Measurements from ENCODE around the gene PDPK1.
"Not testable (repeated sequence)": the region's sequence is repeated elsewhere in the genome, so short reads cannot be mapped to it uniquely, and the experiment has no call there.

PDPK1 gene

GRCh38 chr16:2614761-2615191, 77.0 kb downstream of the PDPK1 start:
- DNase-seq (ENCODE audit: extremely low read depth, low read depth) = no peak
- H3K4me3 ChIP-seq (replicated peaks; ENCODE audit: low read depth, low read length) = no peak overlapping the region
- TF ChIP-seq, protein P1, sequence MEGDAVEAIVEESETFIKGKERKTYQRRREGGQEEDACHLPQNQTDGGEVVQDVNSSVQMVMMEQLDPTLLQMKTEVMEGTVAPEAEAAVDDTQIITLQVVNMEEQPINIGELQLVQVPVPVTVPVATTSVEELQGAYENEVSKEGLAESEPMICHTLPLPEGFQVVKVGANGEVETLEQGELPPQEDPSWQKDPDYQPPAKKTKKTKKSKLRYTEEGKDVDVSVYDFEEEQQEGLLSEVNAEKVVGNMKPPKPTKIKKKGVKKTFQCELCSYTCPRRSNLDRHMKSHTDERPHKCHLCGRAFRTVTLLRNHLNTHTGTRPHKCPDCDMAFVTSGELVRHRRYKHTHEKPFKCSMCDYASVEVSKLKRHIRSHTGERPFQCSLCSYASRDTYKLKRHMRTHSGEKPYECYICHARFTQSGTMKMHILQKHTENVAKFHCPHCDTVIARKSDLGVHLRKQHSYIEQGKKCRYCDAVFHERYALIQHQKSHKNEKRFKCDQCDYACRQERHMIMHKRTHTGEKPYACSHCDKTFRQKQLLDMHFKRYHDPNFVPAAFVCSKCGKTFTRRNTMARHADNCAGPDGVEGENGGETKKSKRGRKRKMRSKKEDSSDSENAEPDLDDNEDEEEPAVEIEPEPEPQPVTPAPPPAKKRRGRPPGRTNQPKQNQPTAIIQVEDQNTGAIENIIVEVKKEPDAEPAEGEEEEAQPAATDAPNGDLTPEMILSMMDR (IDR thresholded peaks at IDR 0.05; ENCODE audit: low read depth, low read length, missing control alignments) = no peak

GRCh38 chr16:2618964-2619363, 81.1 kb downstream of the PDPK1 start:
- H3K4me3 ChIP-seq (replicated peaks; ENCODE audit: low read depth, low read length); DNase-seq (ENCODE audit: extremely low read depth, low read depth): not testable (repeated sequence)

GRCh38 chr16:2619628-2620027, 81.8 kb downstream of the PDPK1 start:
- not testable (repeated sequence) for H3K4me3 ChIP-seq (replicated peaks; ENCODE audit: low read depth, low read length); DNase-seq (ENCODE audit: extremely low read depth, low read depth)

GRCh38 chr16:2620870-2621269, 83.0 kb downstream of the PDPK1 start:
- not testable (repeated sequence) for H3K4me3 ChIP-seq (replicated peaks; ENCODE audit: low read depth, low read length); DNase-seq (ENCODE audit: extremely low read depth, low read depth)

DNA sequence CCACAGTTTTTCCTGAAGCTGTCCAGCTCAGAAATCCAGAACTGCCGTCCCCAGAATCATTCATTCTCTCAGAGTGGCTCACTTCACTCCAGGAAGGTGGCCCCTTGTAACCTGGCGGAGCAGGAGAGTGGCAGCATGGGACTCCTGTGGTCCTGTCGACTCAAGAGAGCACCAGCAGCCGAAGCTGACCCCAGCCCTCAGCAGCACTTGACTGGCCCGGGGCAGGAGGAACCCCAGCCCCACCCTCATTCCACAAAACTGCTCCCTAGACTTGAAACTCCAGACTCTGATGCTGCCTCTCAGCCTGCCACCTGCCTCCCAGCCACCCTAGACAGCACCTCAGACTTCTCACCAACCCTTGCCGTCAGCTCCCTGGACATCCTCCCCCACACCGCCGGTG, 83.6 kb downstream of the PDPK1 start:
- DNase-seq (ENCODE audit: extremely low read depth, low read depth); H3K4me3 ChIP-seq (replicated peaks; ENCODE audit: low read depth, low read length): not testable (repeated sequence)

DNA sequence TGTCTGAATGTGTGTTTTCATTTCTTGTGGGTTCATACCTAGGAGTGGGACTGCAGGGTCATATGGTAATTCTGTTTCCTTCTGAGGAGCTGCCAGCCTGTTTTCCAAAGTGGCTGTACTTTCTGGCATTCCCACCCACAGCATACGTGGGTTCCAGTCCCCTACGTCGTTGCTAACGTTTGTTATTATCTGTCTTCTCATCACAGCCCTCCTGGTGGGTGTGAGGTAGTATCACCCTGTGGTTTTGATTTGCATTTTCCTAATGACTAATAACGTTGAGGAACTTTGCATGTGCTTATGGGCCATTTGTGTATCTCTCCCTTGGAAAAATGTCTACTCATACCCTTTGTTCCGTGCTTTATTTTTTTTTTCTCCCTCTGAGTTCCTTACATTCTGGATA, 89.3 kb downstream of the PDPK1 start:
- H3K4me3 ChIP-seq (replicated peaks; ENCODE audit: low read depth, low read length); DNase-seq (ENCODE audit: extremely low read depth, low read depth): not testable (repeated sequence)

DNA sequence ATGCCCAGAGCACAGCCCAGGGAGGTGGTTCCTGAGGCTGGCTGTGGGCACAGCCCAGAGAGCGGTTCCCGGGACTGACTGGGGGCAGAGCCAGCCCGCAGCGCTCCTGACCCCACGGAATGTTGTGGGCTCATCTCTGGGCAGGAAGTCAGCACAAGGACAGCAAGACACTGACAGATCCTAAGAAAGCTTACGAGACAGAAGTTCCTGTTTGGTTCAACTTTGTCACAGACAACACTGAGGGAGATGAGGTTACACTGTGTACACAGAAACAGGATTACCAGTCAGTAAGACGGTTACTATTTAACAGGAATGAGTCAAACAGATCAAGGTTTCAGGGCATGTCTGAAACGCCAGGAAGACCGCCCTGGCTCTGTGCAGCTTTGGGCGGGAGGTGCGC, 93.4 kb downstream of the PDPK1 start:
- H3K4me3 ChIP-seq (replicated peaks; ENCODE audit: low read depth, low read length); DNase-seq (ENCODE audit: extremely low read depth, low read depth): not testable (repeated sequence)

- not testable (repeated sequence) for H3K4me3 ChIP-seq (replicated peaks; ENCODE audit: low read depth, low read length)
Measured at GRCh38 chr16:2632291-2632690, 94.5 kb downstream of the PDPK1 start.

GRCh38 chr16:2639071-2639721, 101.4 kb downstream of the PDPK1 start:
- TF ChIP-seq, protein P1 (IDR thresholded peaks at IDR 0.05; ENCODE audit: low read depth, low read length, missing control alignments) = peak; percentile 5
- H3K4me3 ChIP-seq (replicated peaks; ENCODE audit: low read depth, low read length); DNase-seq (ENCODE audit: extremely low read depth, low read depth): not testable (repeated sequence)

More at GRCh38 chr16:2632291-2632690, 94.5 kb downstream of the PDPK1 start:
- not testable (repeated sequence) for DNase-seq (ENCODE audit: extremely low read depth, low read depth)

DNA sequence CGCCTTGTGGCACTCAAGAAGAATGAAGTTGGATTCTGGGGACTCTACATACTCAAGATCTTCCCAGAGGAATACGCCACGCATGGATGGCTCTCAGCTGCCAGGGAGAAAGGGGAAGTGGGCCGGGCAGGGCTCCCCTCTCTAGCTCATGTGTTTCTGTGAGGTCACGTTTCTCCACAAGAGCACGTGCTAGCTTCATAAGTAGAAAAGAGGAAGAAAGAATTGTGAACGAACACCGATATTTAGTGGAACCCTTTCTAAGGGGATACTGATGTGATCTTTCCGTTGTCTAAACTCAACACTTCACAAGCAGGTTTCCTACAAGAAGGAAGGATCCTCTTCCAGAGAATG, 101.9 kb downstream of the PDPK1 start:
- not testable (repeated sequence) for DNase-seq (ENCODE audit: extremely low read depth, low read depth); H3K4me3 ChIP-seq (replicated peaks; ENCODE audit: low read depth, low read length)

GRCh38 chr16:2642561-2642960, 104.7 kb downstream of the PDPK1 start:
- not testable (repeated sequence) for H3K4me3 ChIP-seq (replicated peaks; ENCODE audit: low read depth, low read length); DNase-seq (ENCODE audit: extremely low read depth, low read depth)

- not testable (repeated sequence) for DNase-seq (ENCODE audit: extremely low read depth, low read depth); H3K4me3 ChIP-seq (replicated peaks; ENCODE audit: low read depth, low read length)
Measured at GRCh38 chr16:2644754-2645453, 107.1 kb downstream of the PDPK1 start.

DNA sequence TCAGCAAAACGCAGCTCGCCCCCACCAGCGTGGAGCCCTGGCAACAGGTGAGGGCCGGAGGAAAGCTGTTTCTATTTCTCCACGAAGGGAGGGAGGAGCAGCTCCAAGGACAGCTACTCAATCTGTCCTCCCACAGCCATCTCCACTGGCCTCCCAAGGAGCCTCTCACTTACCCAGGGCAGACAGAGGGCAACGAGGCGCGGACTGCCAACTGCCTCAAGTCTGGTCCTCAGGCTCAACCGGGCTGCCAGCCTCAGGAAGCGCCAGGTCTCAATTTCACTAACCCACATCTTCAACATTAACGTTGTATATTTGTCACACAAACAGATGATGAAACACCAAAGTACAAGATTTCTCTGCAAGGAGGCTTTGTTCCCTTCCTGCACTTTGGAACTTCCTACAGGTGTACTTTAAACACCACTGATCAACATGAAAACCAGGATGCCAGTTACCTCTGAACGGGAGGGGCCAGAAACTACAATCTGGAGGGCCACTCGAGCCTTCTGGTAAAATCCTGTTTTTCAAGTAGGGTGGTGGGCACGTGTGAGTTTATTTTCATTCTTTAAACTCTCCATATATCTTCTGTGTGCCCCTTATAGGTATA, 113.5 kb downstream of the PDPK1 start:
- DNase-seq (ENCODE audit: extremely low read depth, low read depth) = not testable (repeated sequence)

More for the DNA sequence above, 113.5 kb downstream of the PDPK1 start:
- not testable (repeated sequence) for H3K4me3 ChIP-seq (replicated peaks; ENCODE audit: low read depth, low read length)
